LNCAP (cell line): ENCODE results near the gene UBAC1.

Experiments used
- TF ChIP-seq, protein P1 (sequence below): fragments of 450-650 bp; IDR thresholded peaks from 2 replicates; pipeline ENCODE4 v1.5.1; 2017; ENCODE audit warnings: mild to moderate bottlenecking

The UBAC1 gene

GRCh38 chr9:135886147-135886981, 74.8 kb downstream of the UBAC1 start:
- TF ChIP-seq, protein P1, sequence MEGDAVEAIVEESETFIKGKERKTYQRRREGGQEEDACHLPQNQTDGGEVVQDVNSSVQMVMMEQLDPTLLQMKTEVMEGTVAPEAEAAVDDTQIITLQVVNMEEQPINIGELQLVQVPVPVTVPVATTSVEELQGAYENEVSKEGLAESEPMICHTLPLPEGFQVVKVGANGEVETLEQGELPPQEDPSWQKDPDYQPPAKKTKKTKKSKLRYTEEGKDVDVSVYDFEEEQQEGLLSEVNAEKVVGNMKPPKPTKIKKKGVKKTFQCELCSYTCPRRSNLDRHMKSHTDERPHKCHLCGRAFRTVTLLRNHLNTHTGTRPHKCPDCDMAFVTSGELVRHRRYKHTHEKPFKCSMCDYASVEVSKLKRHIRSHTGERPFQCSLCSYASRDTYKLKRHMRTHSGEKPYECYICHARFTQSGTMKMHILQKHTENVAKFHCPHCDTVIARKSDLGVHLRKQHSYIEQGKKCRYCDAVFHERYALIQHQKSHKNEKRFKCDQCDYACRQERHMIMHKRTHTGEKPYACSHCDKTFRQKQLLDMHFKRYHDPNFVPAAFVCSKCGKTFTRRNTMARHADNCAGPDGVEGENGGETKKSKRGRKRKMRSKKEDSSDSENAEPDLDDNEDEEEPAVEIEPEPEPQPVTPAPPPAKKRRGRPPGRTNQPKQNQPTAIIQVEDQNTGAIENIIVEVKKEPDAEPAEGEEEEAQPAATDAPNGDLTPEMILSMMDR, result no peak

DNA sequence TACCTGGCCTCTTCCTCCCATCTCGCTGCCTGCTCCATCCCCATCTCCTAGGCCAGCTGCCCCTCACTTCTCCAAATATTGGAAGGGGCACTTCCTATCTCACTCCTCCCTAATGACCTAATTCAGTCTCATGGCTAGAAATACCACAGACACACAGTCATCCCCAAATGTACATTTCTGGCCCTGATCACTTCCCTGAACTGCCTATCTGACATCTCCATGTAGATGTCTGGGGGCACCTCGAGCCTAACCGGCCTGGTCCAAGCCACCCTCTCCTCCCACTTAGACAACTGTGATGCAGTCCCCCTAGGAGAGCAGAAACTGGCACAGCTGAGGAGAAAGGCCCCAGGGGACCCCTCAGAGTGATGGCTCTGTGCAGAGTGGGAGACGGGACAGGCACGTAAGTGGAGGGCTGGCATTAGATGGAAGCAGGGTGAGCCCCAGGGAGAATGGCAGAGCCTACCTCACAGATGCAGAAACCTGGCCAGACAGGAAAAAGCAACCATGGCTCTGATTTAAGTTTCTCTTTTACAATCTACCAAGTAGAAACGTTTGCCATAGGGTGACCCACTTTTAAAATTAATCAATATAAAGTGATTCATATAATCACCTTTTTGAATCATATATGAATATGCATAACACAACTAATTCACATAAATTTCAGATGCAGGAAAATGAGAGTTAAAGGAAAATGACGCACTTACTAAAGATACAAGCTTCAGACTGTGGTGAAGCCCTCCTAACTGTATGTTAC, 75.9 kb downstream of the UBAC1 start:
- TF ChIP-seq, protein P1, result no peak

GRCh38 chr9:135884328-135885035, 76.7 kb downstream of the UBAC1 start:
- TF ChIP-seq, protein P1, result no peak

- TF ChIP-seq, protein P1, result no peak
Observed at GRCh38 chr9:135883410-135884089, 77.6 kb downstream of the UBAC1 start.
